Peyer's patch (tissue), 4 donors: Measurements from ENCODE around the gene MYMK. TPM values are rescaled to one million over a fixed set of nuclear protein-coding genes. Genes with fewer than 3 reads are reported as not detected.

Experiments
- DNase-seq, 3 donors: peaks; one replicate each; pipeline ENCODE4 v3.0.0-alpha.2; 2017 to 2019
- H3K27ac ChIP-seq, 4 donors: fragments of 200-600 bp; sonication (generic); one replicate each; pipeline ENCODE4 v1.5.1; 2016 to 2019
- H3K27me3 ChIP-seq, 2 donors: fragments of 200-600 bp; sonication (generic); one replicate each; pipeline ENCODE4 v1.5.1; 2019
- H3K36me3 ChIP-seq, 3 donors: fragments of 200-600 bp; sonication (generic); one replicate each; pipeline ENCODE4 v1.5.1; 2016 to 2019
- H3K4me1 ChIP-seq, 4 donors: fragments of 200-600 bp; sonication (generic); one replicate each; pipeline ENCODE4 v1.5.1; 2016 to 2019
- H3K4me3 ChIP-seq, 4 donors: fragments of 200-600 bp; sonication (generic); 1 replicate in 3 of 4; 2 replicates in 1 of 4; pipeline ENCODE4 v1.5.1; 2016 to 2019; ENCODE audit warnings: mild to moderate bottlenecking in 1 of 4
- H3K9me3 ChIP-seq, 4 donors: fragments of 200-600 bp; sonication (generic); one replicate each; pipeline ENCODE4 v1.5.1; 2016 to 2019; ENCODE audit warnings: mild to moderate bottlenecking in 1 of 4
- POLR2A ChIP-seq, 2 donors: fragments of 450-650 bp; IDR thresholded peaks; one replicate each; pipeline ENCODE4 v1.5.1; 2017; ENCODE audit warnings: antibody characterized with exemption in 2 of 2, mild to moderate bottlenecking in 2 of 2, moderate library complexity in 2 of 2
- total RNA-seq, 4 donors: library from RNA; depleted of rRNA; stranded (reverse); fragments of >200 nt; gene quantifications; one replicate each; pipeline ENCODE4 v1.1.0, GENCODE V29; 2016
- TF ChIP-seq, protein P1 (sequence below), 6 experiments: fragments of 450-650 bp in 4 of 6; fragments of 200-600 bp in 2 of 6; sonication (generic) in 1 of 6; IDR thresholded peaks; one replicate each; pipeline ENCODE4 v1.5.1; 2017 to 2019; ENCODE audit warnings: antibody characterized with exemption in 6 of 6, mild to moderate bottlenecking in 3 of 6, moderate library complexity in 1 of 6

Gene MYMK
- total RNA-seq, 4 donors from 2014 or later, result not detected

DNA sequence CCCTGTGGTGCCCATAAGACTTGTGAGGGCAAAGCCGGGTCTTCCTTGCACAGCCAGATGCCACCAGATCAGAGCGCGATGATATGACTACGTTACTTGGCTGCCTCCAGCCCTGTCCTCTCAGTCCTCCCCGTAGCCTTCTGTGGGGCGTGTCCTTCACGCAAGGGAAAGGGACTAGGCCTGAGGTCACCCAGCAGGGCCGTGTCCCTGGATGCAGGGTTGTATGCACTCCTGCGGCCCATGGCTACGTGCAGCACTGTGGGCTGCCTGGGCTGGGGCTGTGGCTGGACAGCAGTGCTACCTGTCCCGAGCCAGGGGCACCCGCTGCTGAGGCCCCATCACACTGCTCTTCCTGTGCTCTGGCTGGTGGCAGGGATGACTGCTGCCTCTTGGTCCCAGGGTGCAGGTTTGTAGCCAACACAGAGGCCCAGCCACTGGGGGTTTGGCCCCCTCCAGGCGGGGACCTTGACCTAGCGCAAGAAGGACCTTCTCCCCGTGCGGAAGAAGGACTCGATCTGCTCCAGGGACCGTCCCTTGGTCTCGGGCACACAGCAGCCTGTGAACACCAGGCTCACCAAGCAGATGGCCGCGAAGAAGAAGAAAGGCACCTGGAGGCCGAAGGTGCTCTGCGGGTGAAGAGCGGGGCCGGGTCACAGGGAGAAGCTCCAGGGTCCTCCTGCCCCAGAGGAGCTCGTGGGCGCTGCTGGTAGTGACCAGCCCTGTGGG is 53.0 kb downstream of the MYMK start:
- peaks cover 0 to 6% (median 0%) of the 10 kb centered on the region in 3 donors for H3K36me3 ChIP-seq
- no peak for TF ChIP-seq POLR2A (IDR thresholded peaks at IDR 0.05)
- TF ChIP-seq, protein P1, sequence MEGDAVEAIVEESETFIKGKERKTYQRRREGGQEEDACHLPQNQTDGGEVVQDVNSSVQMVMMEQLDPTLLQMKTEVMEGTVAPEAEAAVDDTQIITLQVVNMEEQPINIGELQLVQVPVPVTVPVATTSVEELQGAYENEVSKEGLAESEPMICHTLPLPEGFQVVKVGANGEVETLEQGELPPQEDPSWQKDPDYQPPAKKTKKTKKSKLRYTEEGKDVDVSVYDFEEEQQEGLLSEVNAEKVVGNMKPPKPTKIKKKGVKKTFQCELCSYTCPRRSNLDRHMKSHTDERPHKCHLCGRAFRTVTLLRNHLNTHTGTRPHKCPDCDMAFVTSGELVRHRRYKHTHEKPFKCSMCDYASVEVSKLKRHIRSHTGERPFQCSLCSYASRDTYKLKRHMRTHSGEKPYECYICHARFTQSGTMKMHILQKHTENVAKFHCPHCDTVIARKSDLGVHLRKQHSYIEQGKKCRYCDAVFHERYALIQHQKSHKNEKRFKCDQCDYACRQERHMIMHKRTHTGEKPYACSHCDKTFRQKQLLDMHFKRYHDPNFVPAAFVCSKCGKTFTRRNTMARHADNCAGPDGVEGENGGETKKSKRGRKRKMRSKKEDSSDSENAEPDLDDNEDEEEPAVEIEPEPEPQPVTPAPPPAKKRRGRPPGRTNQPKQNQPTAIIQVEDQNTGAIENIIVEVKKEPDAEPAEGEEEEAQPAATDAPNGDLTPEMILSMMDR (IDR thresholded peaks at IDR 0.05), result no peak
- DNase-seq, result no peak
- H3K4me1 ChIP-seq, result peaks cover 0 to 13% (median 3%) of the 10 kb centered on the region in 4 donors
- H3K9me3 ChIP-seq, result no peaks in the 10 kb centered on the region
- no peaks in the 10 kb centered on the region for H3K27me3 ChIP-seq
- H3K4me3 ChIP-seq, result no peak overlapping the region
- H3K27ac ChIP-seq, result no peak overlapping the region

DNA sequence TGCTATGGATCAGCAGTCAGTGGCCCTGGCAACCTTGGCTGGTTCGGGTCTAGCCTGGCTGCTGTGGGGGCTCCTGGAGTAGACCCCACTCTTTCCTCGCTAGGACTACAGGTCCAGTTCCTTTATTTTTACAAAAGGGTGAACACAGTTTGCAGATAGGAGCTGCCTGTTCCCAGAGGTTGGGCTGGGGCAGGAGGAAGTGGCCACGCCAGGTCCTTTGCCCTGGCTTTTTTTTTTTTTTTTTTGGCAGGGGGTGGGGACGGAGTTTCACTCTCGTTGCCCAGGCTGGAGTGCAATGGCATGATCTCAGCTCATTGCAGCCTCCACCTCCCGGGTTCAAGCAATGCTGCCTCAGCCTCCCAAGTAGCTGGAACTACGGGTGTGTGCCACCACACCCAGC is 53.8 kb downstream of the MYMK start:
- Histone ChIP-seq H3K36me3 (peaks cover 0 to 14% (median 0%) of the 10 kb centered on the region in 3 donors), H3K4me3 (no peak overlapping the region), H3K4me1 (peaks cover 0 to 13% (median 3%) of the 10 kb centered on the region in 4 donors), H3K27me3 (no peaks in the 10 kb centered on the region), H3K27ac (no peak overlapping the region), H3K9me3 (no peaks in the 10 kb centered on the region)
- TF ChIP-seq, protein P1 (IDR thresholded peaks at IDR 0.05), result no peak
- no peak for TF ChIP-seq POLR2A (IDR thresholded peaks at IDR 0.05)
- DNase-seq, result no peak

DNA sequence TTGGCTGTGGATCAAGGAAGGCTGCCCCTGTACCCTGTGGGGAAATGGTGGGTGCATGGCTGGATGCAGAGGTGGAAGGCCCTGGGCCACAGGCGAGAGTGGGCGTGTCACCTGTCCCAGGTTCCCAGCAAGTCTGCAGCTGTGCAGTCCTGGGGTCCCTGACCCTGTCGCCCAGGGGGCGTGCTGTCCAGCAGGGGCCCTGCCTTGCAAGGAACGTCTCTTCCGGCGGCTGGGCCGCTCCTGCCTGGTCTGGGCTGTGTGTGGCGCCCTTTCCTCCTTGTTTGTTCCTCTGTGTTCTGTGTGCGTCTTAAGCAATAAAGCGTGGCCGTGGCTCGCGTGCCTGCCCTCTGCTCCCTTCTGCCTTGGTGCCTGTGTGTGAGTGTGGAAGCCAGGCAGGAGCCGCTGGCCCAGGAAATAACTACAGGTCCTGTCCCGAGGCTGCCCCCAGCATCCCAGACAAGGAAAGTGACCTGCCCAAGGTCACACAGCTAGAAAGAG is 54.3 kb downstream of the MYMK start:
- no peaks in the 10 kb centered on the region for H3K9me3 ChIP-seq
- DNase-seq, result no peak
- peaks cover 0 to 13% (median 3%) of the 10 kb centered on the region in 4 donors for H3K4me1 ChIP-seq
- H3K36me3 ChIP-seq, result peaks cover 0 to 16% (median 0%) of the 10 kb centered on the region in 3 donors
- no peak overlapping the region for H3K4me3 ChIP-seq
- TF ChIP-seq, protein P1 (IDR thresholded peaks at IDR 0.05), result no peak
- no peak for TF ChIP-seq POLR2A (IDR thresholded peaks at IDR 0.05)
- no peaks in the 10 kb centered on the region for H3K27me3 ChIP-seq
- no peak overlapping the region for H3K27ac ChIP-seq

DNA sequence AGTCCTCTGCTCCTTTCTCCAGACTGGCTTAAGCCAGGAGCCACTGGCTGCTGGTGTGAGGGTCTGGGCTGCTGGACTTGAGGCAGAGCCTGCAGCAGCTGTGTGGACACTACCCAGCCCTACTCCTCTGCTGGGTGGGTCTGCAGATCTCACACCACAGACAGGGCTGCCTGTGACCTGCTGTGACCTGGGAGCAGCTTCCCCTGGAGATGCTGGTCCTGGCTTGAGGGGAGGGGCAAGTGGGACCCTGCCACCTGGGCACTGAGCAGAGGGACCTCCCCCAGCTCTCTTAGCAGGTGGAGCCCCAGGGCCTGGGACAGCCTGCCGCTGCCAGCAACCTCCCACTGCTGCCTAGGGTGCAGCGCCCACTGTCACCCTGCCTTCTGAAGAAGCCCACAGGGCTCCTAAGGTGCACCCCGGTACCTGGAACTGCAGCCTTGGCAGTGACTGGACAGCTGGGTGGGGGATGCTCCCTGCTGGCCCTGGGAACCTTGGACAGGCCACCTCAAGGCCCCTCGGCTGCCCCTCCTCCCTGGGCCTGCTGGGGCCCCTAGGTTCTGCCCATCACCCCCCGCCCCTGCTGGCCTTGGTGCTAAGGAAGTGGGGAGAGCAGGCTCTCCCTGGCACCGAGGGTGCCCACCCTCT is 55.9 kb downstream of the MYMK start:
- H3K27me3 ChIP-seq, result no peaks in the 10 kb centered on the region
- H3K9me3 ChIP-seq, result no peaks in the 10 kb centered on the region
- no peak for DNase-seq
- H3K27ac ChIP-seq, result no peak overlapping the region
- peaks cover 0 to 17% (median 0%) of the 10 kb centered on the region in 3 donors for H3K36me3 ChIP-seq
- peaks cover 0 to 13% (median 0%) of the 10 kb centered on the region in 4 donors for H3K4me1 ChIP-seq
- H3K4me3 ChIP-seq, result no peak overlapping the region
- no peak for TF ChIP-seq POLR2A (IDR thresholded peaks at IDR 0.05)
- TF ChIP-seq, protein P1 (IDR thresholded peaks at IDR 0.05), result no peak

DNA sequence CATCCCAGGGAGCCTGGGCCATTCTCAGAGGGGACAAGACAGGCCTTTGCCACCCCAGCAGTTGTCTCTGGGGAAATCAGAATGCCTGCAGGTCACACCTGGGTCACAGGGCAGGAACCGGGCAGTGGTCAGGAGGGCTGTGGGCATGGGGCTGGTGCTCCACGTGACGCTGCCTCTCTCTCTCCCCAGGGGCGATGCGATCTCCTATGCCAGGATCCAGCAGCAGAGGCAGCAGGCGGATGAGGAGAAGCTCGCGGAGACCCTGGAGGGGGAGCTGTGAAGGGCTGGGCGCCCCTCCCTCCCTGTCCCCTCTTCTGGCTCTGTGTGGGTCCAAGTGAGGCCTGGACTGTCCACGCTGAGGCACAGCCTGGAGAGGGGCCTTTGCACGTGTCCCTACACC is 56.4 kb downstream of the MYMK start:
- TF ChIP-seq, protein P1 (IDR thresholded peaks at IDR 0.05), result no peak
- TF ChIP-seq POLR2A (IDR thresholded peaks at IDR 0.05), result no peak
- Histone ChIP-seq H3K4me3 (no peak overlapping the region), H3K4me1 (peaks cover 0 to 13% (median 0%) of the 10 kb centered on the region in 4 donors), H3K36me3 (peaks cover 0 to 22% (median 0%) of the 10 kb centered on the region in 3 donors), H3K27me3 (no peaks in the 10 kb centered on the region), H3K27ac (no peak overlapping the region), H3K9me3 (no peaks in the 10 kb centered on the region)
- DNase-seq, result no peak
